ENCODE results near the gene CHRNA5.
"Not testable (repeated sequence)": the region's sequence is repeated elsewhere in the genome, so short reads cannot be mapped to it uniquely, and the experiment has no call there.

The CHRNA5 gene

DNA sequence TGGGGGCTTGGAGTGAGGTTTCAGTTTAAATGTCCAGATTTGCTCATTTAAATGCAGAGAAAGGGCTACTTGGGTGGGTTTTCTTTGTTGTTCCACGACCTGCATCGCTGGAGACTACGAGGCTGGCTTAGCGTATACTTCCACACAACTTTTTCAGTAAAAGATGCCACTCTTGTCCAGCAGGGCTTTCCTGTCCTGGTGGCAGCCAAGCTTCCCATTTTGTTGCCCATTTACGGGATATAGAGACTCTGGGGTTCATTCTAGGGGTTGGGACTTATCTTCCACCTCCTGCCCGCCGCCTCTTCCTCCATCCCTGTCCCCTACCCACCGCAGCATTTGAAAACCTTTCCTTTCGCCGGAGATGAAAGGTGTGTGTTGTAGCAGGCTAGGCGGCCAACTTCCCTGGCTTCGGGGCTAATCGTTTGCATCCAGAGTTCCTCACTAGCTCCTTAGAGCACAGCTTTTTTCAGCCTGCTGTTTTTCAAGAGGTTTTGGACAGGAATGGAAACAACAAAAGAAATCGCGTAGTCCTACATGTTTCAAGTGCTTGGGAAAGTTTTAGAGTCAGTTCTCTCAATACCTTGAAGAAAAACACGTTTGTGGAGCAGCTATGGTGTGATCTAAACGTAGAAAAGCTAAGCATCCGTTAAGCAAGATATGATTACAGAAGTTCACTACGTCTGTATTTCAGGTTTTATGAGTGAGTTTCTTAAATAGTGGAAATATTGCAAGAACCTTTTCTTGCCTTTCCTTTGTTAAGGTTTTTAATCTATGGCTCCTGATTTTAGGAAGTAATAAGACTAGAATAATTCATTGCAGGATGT, 843 bp downstream of the CHRNA5 start:
- DNase-seq (ENCODE audit: low read depth, low spot score) = no peak

DNA sequence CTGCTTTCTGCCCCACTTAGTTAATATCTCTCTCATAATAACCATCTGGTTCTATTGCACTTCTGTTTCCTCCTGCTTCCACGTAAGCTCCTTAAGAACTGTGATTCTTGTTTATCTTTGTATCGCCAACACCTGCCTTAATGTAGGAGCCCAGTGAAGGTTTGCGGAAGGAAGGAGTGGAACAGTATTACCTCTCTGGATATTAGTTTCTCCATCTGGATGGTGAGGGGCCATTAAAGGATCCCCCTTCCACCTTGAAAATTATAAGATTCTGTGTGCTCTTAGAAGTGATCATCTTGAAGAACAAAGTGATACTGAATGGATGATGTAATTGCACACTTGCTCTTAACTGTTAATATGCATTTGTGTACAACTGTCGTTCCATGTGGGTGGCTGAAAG, 2.2 kb downstream of the CHRNA5 start:
- DNase-seq (ENCODE audit: low read depth, low spot score) = no peak

DNA sequence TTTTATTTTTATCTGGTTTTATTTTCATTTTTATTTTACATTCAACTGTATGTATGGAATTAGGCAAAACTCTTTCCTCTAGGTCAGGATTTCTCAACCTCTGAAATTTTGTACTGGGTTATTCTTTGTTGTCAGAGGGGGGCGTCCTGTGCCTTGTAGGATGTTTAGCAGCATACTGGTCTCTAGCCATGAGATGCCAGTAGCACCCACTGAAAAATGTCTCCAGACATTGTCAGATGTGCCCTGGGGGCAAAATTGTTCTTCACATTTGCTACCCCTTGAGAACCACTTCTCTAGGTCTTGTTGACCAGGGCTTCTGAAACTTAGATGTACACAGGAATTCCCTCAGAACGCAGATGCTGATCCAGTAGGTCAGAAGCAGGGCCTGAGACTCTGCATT, 5.4 kb downstream of the CHRNA5 start:
- no peak for DNase-seq (ENCODE audit: low read depth, low spot score)

DNA sequence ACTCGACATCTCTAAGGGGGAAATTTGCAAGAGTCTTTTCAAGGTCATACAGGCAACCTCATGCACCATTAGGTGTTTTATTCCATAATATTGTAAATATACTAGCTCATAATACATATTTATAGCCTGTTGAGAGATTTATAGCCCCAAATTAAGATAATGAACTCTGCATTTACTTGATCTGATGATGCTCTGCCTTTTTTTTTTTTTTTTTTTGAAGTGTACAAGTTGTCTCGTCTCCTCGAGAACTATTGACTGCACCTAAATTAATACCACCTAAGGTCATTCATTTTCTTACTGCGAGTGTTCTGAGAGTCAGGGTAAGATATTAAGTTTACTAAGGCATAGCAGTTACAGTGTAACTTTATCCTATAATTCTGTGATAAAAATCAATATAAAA, 6.1 kb downstream of the CHRNA5 start:
- no peak for DNase-seq (ENCODE audit: low read depth, low spot score)

DNA sequence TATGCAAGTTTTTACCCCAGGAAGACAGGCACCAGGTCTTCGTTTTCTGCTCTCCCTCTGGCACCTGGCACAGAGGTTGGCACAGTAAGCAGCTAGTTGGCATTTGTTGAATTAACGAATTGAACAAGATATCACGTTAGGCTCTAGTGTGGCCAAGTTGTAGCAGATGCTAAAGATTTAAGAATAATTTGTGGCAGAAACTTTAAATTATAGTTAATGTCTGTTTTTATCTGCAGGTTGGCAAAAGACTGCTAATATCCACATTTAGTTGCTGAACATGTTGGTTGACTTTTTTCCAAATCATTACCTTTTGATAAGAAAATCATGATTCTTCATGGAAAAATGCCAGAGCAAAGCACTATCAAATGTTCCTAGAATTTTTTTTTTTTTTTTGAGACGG, 8.1 kb downstream of the CHRNA5 start:
- DNase-seq (ENCODE audit: low read depth, low spot score) = no peak

DNA sequence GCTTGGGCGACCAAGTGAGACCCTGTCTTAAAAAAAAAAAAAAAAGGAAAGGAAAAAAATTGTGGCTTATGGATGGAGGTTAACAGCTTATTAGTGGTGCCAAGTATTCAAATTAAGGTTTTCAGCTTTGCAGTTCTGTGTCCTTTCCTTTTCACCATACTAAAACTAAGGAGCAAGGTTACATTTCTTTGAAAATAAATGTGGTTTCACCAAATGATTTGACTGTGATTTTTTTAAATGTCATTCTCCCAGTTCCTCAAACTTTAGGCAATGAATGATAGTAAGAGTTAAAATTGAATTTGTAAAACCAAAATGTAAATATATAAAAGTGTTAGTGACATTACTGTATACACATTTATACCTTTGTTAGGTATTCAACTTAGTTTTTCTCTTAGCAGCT, 9.6 kb downstream of the CHRNA5 start:
- no peak for DNase-seq (ENCODE audit: low read depth, low spot score)

DNA sequence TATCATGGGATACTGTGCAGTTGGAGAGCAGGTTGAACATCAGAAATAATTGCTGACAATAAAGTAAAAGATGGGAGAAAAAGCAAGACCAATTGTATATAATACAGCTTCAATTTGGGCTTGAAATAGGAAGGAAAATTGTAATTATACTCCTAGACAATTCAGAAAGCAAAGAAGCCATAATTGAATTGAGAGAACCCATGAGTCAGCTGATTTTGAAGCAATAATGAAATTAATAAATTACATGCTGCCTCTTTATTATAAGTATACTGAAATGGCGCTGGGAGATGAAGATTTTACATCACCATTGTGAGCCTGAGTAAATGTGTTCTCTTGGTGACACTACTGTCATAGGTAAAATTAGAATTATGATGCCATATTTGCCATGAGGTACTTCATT, 32.3 kb downstream of the CHRNA5 start:
- DNase-seq (ENCODE audit: low read depth, low spot score) = no peak

DNA sequence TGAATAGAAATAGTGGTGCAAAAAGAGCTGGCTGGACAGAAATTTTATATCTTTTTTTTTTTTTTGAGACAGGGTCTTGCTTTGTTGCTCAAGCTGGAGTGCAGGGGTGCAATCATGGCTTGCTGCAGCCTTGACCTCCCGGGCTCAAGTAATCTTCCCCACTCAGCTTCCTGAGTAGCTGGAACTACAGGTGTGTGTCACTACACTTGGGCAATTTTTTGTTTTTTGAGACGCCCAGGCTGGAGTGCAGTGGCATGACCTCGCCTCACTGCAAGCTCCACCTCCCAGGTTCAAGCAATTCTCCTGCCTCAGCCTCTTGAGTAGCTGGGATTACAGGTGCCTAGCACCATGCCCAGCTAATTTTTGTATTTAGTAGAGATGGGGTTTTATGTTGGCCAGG, 33.0 kb downstream of the CHRNA5 start:
- no peak for DNase-seq (ENCODE audit: low read depth, low spot score)

DNA sequence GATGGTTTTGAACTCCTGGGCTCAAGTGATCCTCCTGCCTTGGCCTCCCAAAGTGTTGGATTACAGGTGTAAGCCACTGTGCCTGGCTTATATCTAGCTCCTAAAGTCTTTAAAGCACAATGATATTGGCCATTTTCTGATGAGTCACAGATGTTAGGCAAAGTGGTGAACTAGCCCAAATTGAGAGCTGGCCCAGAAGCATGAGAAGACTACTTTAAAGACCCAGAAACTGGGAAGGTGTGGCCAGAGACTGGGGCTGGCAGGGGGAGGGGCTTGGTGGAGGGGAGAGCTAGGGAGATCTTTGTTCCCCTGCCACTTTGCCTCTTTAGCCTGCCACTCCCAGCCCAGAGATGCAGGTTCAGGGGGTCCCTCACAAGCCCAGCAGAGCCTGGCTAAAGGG, 33.9 kb downstream of the CHRNA5 start:
- no peak for DNase-seq (ENCODE audit: low read depth, low spot score)

DNA sequence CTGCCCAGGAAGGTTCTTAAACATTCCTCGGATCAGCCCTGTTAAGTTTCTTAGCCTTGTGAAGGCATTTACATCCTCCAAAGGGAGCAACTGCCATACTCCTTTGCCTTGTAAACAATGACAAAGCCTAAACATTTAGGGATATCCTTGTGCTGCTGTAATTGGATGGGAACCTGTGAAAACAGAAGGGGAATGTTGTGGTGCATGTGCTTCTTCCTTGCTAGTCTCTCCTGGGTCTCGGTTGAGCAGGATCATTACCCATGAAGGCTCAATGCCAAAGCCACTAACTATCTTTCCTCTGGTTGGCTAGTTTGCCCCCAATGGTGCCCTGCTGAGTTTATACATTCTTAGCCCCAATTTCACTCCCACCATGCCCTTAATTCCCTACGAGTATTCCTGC, 38.1 kb downstream of the CHRNA5 start:
- no peak for DNase-seq (ENCODE audit: low read depth, low spot score)

DNA sequence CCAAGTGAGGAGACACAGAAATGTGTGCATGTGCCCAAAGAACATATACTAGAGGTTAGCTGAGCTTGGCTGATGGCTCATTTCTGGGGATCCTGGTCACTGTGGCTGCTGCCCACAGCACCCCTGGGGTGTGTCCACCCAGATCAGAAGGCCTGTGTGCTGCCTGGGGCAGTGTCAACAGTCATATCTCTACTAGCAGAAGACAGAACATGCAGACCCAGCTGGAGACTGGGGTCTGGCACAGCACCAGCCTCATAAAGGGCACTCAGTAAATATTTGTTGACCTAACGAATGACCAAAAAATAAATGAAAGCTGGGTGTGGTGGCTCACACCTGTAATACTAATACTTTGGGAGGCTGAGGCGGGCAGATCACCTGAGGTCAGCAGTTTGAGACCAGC, 39.1 kb downstream of the CHRNA5 start:
- DNase-seq (ENCODE audit: low read depth, low spot score) = no peak

DNA sequence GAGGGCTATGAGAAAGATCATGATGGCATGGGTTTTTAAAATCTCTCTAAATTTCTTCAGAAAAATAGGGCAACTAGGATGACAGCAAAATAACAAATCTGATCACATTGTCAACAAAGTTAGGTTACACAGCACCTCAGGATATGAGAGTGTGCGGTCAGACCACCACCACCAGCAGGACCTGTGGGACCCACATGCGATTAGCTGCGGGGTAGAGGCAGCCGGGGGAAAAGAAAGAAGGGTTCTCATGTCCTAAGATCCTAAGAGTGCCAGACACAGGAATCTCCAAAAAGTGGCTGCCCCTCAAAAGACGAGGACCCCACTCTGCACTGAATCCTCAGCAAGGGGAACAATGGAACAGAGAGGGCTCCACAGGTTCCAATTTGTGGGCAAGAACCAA, 39.9 kb downstream of the CHRNA5 start:
- DNase-seq (ENCODE audit: low read depth, low spot score) = no peak

DNA sequence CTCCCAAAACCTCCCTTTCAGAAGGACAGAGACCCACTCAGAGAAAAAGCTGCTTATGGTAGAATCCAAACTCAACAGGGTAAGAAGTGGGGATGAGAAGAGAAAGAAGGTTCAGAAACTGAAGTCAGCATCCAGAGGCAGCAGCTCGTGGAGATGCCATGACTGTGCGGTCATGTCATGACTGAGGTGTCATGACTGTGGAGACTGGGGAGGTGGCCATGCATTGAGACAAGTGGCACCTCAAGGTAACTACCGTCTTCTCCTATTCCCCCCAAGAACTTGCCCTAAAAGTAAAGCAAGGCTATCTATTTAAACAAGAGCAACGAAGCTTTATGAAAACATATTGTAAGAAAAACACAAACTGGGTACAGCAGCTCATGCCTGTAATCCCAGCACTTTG, 40.4 kb downstream of the CHRNA5 start:
- no peak for DNase-seq (ENCODE audit: low read depth, low spot score)

DNA sequence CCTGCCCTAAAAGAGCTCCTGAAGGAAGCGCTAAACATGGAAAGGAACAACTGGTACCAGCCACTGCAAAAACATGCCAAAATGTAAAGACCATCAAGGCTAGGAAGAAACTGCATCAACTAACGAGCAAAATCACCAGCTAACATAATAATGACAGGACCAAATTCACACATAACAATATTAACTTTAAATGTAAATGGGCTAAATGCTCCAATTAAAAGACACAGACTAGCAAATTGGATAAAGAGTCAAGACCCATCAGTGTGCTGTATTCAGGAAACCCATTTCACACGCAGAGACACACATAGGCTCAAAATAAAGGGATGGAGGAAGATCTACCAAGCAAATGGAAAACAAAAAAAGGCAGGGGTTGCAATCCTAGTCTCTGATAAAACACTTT, 44.2 kb downstream of the CHRNA5 start:
- not testable (repeated sequence) for DNase-seq (ENCODE audit: low read depth, low spot score)

DNA sequence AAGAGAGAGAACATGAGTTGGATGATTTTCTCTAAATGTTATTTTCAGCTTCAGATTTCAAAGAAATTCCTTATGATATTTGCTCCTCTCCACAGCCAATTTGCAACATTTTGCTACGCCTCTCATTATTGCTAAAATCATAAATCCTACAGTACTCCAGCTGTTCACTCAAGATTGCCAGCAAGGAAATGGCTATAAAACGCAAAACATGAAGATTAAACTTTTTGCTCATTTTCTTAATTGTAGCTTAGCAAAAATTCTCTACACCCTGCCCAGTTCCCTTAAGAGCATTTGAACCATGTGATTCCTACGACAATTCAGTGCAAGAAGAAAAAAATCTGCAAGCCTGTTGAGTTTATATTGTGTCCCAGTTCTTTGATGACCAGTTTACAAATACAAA, 48.7 kb downstream of the CHRNA5 start:
- no peak for DNase-seq (ENCODE audit: low read depth, low spot score)

DNA sequence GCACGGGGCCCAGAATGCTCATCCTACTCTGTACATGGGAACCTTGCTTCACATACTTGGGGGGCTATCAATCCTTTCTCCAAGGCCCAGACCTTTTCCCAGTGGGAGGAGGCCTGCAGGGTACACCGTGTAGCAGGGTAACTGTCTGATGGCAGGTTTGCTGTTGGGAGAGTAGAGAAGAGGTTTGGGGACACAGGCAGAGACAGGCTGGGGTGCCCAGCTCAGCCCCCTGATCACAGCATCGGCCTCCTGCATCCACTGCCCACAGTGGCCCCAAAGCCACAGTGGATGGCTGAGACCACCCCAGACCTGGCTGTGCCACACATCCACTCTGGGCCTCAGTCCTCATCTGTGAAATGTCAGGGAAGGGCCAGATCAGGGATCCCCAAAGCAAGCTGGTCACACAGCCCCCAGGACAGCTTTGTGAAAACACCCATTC, 49.9 kb downstream of the CHRNA5 start:
- no peak for DNase-seq (ENCODE audit: low read depth, low spot score)

DNA sequence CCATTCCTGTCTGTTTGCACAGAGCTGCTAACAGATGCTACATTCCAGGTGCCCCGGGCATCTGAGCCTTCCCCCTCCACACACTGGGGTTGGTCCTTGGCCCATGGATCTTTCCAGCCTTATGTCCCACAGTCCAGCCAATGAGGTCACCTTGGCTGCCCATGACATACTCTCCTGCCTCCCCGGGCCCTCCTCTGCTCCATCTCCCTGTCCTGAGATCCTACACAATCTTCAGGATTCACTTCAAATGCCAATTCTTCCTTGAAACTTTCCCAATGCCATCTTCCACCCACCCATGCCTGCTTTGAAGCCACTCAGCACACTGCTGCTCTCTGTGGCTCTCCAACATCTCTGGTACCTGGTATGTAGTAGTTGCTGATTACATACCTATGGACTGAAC, 51.2 kb downstream of the CHRNA5 start:
- no peak for DNase-seq (ENCODE audit: low read depth, low spot score)

DNA sequence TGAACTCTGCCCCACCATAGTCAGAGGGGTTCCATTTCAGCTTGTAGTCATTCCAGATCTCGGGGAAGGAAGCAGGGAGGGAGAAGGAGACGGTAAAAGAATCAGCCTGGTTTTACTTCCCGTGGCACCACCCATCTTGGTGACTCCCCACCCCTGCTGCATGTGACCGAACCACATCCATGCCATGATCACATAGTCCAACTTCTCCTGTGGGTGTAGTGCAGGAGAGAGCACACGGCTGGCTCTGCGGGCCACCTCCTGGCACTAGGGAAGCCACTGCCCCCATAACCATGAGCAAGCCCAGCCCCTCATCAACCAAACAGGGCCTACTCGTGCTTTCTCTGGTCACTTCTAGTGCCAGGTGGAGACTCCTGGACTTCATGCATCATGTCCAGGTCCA, 51.8 kb downstream of the CHRNA5 start:
- no peak for DNase-seq (ENCODE audit: low read depth, low spot score)

DNA sequence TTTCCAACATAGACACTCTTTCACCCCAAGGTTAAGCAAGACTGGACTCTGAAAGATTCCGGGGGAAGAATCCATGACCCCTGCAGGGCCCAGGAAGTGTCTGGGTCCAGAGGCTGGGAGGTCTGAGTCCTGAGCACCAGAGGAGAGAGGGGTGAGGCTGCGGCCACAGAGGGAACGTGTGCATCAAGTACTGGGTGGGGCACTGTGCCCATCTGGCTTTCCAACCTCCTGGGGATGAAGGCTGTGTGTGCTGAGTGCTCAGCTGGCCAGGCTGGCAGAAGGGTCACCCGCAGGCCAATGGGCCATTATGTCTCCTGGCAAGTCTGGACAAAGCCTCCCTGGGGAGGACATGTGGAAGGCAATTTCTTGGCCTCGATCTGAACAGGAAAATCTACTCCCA, 52.2 kb downstream of the CHRNA5 start:
- DNase-seq (ENCODE audit: low read depth, low spot score) = no peak

DNA sequence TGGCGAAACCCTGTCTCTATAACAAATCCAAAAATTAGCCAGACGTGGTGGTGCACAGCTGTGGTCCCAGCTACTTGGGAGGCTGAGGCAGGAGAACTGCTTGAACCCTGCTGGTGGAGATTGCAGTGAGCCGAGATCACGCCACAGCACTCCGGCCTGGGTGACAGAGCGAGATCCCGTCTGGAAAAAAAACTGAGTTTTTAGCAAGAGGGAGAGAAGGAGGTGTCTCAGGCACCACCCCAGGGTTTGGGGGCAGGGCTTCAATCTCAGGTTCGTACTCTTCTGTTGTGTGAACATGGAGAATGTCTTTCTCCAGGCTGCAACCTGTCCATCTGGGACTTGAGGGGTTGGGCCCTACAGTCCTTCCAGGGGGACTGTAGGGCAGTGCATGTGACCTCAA, 52.7 kb downstream of the CHRNA5 start:
- DNase-seq (ENCODE audit: low read depth, low spot score) = no peak

DNA sequence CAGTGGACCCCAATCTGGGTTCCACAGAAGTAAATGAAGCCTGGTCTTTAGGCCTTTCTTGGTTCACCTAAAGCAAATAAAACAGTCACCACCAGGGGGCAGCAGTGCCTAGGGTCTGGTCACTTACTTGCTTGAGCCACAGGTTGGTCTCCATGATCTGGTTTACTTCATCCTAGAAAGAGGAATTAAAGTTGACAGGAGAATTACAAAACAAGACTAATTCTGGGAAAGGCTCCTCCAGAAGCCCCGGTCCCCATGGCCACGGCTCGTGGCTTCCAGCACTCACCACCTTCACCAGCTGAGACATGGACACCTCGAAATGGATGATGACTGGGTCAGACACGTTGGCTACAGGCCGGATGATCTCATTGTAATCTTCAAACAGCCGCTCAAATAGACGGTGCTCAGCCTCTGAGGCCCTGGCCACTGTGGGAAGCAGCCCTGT, 53.2 kb downstream of the CHRNA5 start:
- peak; percentile 48 for DNase-seq (ENCODE audit: low read depth, low spot score)

DNA sequence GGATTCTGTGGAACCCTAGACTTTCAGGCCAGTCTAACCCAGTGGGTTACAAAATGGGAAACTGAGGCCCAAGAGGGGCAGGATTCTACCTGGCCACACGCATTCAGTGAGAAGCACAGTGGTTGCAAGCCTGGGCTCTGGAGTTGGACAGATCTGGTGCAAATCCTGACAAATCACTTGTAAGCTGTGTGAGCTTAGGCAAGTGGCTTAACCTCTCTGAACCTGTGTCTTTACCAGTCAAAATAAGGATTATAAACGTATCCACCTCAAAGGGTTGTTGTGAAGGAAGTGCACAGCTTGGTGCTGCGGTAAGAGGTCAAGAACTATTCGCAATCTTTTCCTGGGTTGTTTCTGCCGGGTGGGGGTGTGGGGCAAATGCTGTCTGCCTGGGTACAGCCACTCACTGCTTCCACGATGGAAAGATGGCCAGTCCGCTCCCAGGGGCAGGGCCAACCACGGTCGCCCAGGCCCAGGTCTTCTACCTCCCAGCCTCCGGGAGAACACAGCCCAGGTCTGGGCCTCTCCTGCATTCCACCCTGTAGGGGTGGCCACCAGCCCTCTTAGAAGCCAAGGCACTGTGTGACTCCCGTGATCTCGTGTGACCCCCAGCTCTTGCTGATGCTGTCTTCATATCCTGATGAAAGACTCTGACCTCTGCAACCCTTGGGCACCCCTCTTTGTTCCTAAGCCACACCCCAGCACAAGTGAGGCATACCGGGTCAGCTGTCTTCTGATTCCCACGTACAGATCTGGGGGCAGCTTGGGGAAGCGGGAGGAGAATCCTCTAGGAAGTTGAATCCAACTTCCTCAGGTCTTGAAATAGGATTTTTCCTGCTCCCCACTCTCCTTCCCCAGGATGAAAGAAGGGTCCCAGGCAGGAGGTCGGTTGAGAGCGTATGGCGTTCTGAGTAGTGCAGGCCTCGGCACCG, 54.0 kb downstream of the CHRNA5 start:
- DNase-seq (ENCODE audit: low read depth, low spot score) = no peak

DNA sequence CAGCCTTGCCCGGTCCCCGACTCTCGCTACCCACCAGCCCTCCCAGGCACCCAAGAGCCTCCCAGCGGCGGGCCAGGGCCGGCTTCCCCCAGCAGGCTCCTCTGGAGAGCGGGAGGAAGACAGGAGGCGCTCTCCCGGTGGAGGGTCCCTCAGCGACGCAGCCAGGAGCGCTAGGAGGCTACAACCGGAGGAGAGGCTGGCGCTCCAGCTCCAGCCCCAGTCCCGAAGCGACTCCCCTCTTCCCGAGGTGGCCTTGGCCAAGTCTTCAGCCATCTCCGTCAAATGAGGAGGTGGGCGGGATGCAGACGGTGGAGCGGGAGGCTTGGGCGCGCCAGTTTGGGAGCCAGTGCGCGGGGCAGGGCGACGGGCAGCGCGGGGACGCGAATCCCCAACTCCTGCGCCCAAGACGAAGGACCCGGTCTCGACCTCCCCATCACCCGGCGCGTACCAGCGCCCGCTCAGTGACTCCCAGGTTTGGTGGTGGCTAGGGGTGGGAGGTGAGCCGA, 54.8 kb downstream of the CHRNA5 start:
- DNase-seq (ENCODE audit: low read depth, low spot score) = peak; percentile 33

Data from iPS DF 19.7 (cell line).